Measurements from ENCODE around the gene TNS3. TPM values are rescaled to one million over a fixed set of nuclear protein-coding genes. Genes with fewer than 3 reads are reported as not detected.

The TNS3 gene
- total RNA-seq, result 16.0 and 19.6 TPM in 2 replicates

DNA sequence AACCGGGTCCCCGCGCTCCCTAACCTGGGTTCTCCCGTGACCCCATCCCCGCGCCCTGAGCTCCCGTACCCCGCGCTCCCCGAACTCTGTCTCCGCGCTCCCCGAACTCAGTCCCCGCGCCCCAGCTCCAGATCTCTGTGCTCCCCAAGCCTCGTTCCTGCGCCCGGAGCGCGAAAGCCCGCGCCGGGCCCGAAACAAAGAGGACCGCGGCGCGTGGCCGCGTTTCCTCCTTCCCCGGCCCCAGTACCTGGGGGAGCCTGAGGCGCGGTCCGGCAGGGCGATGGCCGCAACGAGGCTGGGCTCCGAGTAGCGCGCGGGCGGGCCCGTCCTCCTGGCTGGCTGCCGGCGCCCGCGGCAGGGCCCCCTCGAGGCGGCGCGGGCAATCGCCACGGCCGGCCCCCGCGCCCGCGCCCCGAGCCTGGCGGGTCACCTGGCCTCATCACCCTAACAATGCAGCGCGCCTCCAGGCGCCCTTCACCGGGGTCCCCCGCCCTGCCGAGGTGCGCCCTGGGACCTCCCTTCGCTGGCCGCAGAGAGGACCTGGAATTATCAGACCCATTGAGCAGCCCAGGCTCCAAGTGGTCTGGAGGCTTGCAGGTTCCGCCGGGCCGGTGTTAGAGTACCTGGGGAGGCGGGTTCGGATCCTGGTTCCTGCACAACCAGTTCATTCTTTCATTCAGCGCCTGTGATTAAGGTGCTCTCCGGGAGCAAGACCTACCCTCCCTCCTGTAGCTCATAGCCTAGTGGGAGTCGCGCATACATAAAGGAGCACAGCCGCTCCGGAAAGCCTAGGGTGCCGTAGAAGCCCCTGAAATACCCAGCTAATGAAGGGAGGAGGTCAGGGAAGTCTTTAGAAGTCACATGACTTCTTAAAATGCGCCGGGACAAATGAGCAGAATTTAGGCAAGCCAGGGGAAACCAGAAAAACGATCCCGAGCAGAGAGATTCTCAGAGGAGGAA, at the start of gene TNS3:
Gene TNS3, minus strand, starts transcription at position 308 of the 960 bp plus-strand sequence. CDS start 142,475 bp downstream, outside the sequence.

Data from vein endothelial cell (primary cell).